Spleen (tissue), 13 donors: ENCODE results near the gene CPXCR1. TPM values are rescaled to one million over a fixed set of nuclear protein-coding genes. Genes with fewer than 3 reads are reported as not detected.
"Not testable (repeated sequence)": the region's sequence is repeated elsewhere in the genome, so short reads cannot be mapped to it uniquely, and the experiment has no call there.

Experiments used
- DNase-seq: peaks from one replicate; pipeline ENCODE4 v3.0.0-alpha.2; 2020
- H3K27ac ChIP-seq, 8 donors: fragments of 200-600 bp; sonication (generic) in 7 of 8; 1 replicate in 4 of 8; 2 replicates in 4 of 8; pipeline versions ENCODE4 v1.5.0 to v1.8.0; 2016 to 2021; ENCODE audit warnings: inconsistent platforms in 4 of 8, mild to moderate bottlenecking in 4 of 8, moderate library complexity in 1 of 8
- H3K27me3 ChIP-seq, 7 donors: fragments of 200-600 bp; sonication (generic) in 6 of 7; replicated peaks in 1 of 7; 1 replicate in 4 of 7; 2 replicates in 3 of 7; pipeline versions ENCODE4 v1.5.0 to v1.8.0; 2016 to 2021; ENCODE audit warnings: inconsistent platforms in 3 of 7, mild to moderate bottlenecking in 1 of 7
- H3K36me3 ChIP-seq, 6 donors: fragments of 200-600 bp; sonication (generic) in 5 of 6; 1 replicate in 4 of 6; 2 replicates in 2 of 6; pipeline versions ENCODE4 v1.5.0 to v1.8.0; 2016 to 2021; ENCODE audit warnings: inconsistent platforms in 2 of 6
- H3K4me1 ChIP-seq, 6 donors: fragments of 200-600 bp; sonication (generic) in 5 of 6; 1 replicate in 3 of 6; 2 replicates in 3 of 6; pipeline versions ENCODE4 v1.5.0 to v1.8.0; 2016 to 2021; ENCODE audit warnings: inconsistent platforms in 3 of 6
- H3K4me3 ChIP-seq, 8 donors: fragments of 200-600 bp; sonication (generic) in 7 of 8; 1 replicate in 4 of 8; 2 replicates in 4 of 8; pipeline versions ENCODE4 v1.5.0 to v1.8.0; 2016 to 2021; ENCODE audit warnings: inconsistent platforms in 4 of 8, mild to moderate bottlenecking in 4 of 8, moderate library complexity in 2 of 8
- H3K9me3 ChIP-seq, 8 donors: fragments of 200-600 bp; sonication (generic) in 7 of 8; 1 replicate in 4 of 8; 2 replicates in 4 of 8; pipeline versions ENCODE4 v1.5.0 to v1.8.0; 2016 to 2021; ENCODE audit warnings: inconsistent platforms in 4 of 8
- POLR2A ChIP-seq, 3 donors: fragments of 450-650 bp; IDR thresholded peaks; one replicate each; pipeline ENCODE4 v1.5.1; 2017; ENCODE audit warnings: antibody characterized with exemption in 3 of 3, mild to moderate bottlenecking in 1 of 3
- POLR2AphosphoS5 ChIP-seq, 3 donors: sonication (generic); formaldehyde crosslinking; IDR thresholded peaks; one replicate each; pipeline ENCODE4 v1.5.1; 2017; ENCODE audit warnings: antibody characterized with exemption in 3 of 3
- WGBS, 5 donors: extraction: QIAGEN DNeasy Blood & Tissue Kit in 3 of 5; methylation state at CpG; one replicate each; pipeline versions ENCODE4 v1.1.5 to v1.1.7; 2013 to 2018; 5-methylcytosine and 5-hydroxymethylcytosine counted together
- intact Hi-C: fragments of 100-400 bp; cut with DNase I; formaldehyde crosslinking; loops from one replicate; pipeline ENCODE4 v1.15.0; 2023; ENCODE audit warnings: low total_unique reads
- long read RNA-seq, 2 donors: transcript quantifications; one replicate each; lab custom pipeline, GENCODE V29; 2026
- polyA plus RNA-seq, 3 donors: library from polyadenylated mRNA; stranded (reverse); fragments of 200-250 nt; gene quantifications; one replicate each; pipeline ENCODE4 v1.2.1, GENCODE V29; 2013
- total RNA-seq, 7 donors: library from RNA; depleted of rRNA in 3 of 7; stranded (reverse); fragments of >200 nt in 3 of 7; fragmentation: NEBNext Ultra II Directional in 4 of 7; extraction: Animal tissue kit (Norgen Biotek cat#: 25700) in 4 of 7; gene quantifications; one replicate each; pipeline versions ENCODE4 v1.1.0 to v1.2.1, GENCODE V29; 2016 to 2021
- TF ChIP-seq, protein P1 (sequence below), 11 experiments: fragments of 200-600 bp in 7 of 11; fragments of 450-650 bp in 4 of 11; sonication (generic) in 4 of 11; IDR thresholded peaks in 8 of 11; conservative IDR thresholded peaks in 3 of 11; 1 replicate in 7 of 11; 2 replicates in 4 of 11; pipeline versions ENCODE4 v1.4.0 to v1.8.0; 2016 to 2021; ENCODE audit warnings: antibody characterized with exemption in 11 of 11, inconsistent platforms in 4 of 11, mild to moderate bottlenecking in 1 of 11
- donor health status: healthy with polysubstance abuse.
- donor health status: DM: no; HTN: no; CAD: no; lungs with moderate emphysema.
- donor health status: DM: no; HTN: no; CAD: no.
- donor health status: Bipolar disorder and iron deficiency.
- donor health status: healthy.
- donor health status: DM: no; HTN: no; CAD: no.
- donor health status: DM: yes; HTN: yes; CAD: no.

The CPXCR1 gene
- not detected for total RNA-seq
- not detected for polyA plus RNA-seq
- long read RNA-seq, donor 1 = 0 reads
- long read RNA-seq, donor 2 = 0 reads

DNA sequence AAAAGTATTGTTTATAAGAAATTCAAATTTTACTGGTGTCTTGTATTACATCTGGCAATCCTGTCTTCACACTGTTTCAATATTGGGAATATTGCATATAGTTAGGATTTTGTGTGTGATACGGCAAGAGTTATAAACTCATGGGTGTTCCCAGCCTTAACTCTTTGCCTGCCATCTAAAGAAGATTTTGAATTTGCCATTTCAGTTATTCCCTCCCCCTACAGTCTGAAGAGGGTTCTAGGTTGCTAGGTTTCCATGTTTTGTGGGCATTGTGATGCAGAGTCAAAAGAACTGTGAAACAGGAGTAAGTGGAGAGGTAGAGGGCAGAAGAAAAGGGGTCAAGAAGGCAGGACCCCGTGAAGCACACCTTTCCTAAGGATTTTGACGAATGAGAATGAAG lies at the start of gene CPXCR1:
CPXCR1 (plus strand) TSS at position 301 of the 400 bp plus-strand sequence. CDS start 6,190 bp downstream, outside the sequence.
- Histone ChIP-seq H3K4me1 (no peaks in the 10 kb centered on the region), H3K27me3 (no peaks in the 10 kb centered on the region), H3K4me3 (peak within 1 kb of the TSS in 1 of 8 donors; percentile 18), H3K27ac (no peak within 1 kb of the TSS), H3K36me3 (no peaks in the 10 kb centered on the region), H3K9me3 (peaks cover 0 to 4% (median 0%) of the 10 kb centered on the region in 8 donors)
- DNase-seq = no peak
- intact Hi-C loops = no loop called here
- no peak for TF ChIP-seq POLR2A (IDR thresholded peaks at IDR 0.05)
- 51 to 80% (median 53%) methylated on average over 3 of the region's 3 CpGs for whole genome bisulfite sequencing, 5 donors

DNA sequence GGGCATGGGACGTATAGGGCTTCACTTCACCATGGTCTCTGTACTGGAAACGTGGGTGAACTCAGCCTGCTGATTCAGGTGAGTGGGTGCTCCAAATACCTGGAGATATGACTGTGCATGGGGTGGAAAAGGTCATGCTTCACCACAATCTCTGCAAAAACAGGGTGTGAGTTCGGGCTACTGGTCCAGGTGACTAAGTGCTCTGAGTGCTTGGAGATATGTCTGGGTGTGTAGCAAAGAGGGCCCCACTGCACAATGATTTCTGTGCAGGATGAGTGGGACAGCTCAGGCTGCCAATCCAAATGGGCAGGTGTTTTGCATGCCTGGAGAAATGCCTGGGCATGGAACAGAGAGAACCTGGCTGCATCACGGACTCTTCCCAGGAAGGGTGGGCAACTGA lies 11.2 kb upstream of the CPXCR1 start:
- intact Hi-C loops = no loop called here
- 61 to 88% (median 74%) methylated on average over 1 to 4 of the region's 4 CpGs for WGBS, 5 donors

DNA sequence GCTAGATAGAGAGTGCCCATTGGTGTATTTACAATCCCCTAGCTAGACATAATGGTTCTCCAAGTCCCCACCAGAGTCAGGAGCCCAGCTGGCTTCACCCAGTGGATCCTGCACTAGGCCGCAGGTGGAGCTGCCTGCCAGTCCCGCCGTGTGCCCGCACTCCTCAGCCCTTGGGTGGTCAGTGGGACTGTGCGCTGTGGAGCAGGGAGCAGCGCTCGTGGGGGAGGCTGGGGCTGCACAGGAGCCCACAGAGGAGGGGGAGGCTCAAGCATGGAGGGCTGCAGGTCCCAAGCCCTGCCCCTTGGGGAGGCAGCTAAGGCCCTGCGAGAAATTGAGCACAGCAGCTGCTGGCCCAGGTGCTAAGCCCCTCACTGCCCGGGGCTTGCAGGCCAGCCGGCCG lies 810 bp upstream of the CPXCR1 start:
- H3K36me3 ChIP-seq, intact Hi-C loops, H3K4me1 ChIP-seq, H3K27ac ChIP-seq, H3K27me3 ChIP-seq, H3K4me3 ChIP-seq, DNase-seq, H3K9me3 ChIP-seq: not testable (repeated sequence)
- 90 to 95% (median 93%) methylated on average over 7 to 11 of the region's 11 CpGs for WGBS, 5 donors

More for the DNA sequence above, 11.2 kb upstream of the CPXCR1 start:
- no peak for DNase-seq
- Histone ChIP-seq H3K4me3 (no peak overlapping the region), H3K9me3 (no peaks in the 10 kb centered on the region), H3K4me1 (no peaks in the 10 kb centered on the region), H3K27me3 (no peaks in the 10 kb centered on the region), H3K36me3 (no peaks in the 10 kb centered on the region), H3K27ac (no peak overlapping the region)
- TF ChIP-seq POLR2AphosphoS5 (IDR thresholded peaks at IDR 0.05) (no peak), POLR2A (IDR thresholded peaks at IDR 0.05) (no peak)
- TF ChIP-seq, protein P1, sequence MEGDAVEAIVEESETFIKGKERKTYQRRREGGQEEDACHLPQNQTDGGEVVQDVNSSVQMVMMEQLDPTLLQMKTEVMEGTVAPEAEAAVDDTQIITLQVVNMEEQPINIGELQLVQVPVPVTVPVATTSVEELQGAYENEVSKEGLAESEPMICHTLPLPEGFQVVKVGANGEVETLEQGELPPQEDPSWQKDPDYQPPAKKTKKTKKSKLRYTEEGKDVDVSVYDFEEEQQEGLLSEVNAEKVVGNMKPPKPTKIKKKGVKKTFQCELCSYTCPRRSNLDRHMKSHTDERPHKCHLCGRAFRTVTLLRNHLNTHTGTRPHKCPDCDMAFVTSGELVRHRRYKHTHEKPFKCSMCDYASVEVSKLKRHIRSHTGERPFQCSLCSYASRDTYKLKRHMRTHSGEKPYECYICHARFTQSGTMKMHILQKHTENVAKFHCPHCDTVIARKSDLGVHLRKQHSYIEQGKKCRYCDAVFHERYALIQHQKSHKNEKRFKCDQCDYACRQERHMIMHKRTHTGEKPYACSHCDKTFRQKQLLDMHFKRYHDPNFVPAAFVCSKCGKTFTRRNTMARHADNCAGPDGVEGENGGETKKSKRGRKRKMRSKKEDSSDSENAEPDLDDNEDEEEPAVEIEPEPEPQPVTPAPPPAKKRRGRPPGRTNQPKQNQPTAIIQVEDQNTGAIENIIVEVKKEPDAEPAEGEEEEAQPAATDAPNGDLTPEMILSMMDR (IDR thresholded peaks at IDR 0.05 in 8 of 11, conservative IDR thresholded peaks at IDR 0.05 in 3 of 11) = no peak

DNA sequence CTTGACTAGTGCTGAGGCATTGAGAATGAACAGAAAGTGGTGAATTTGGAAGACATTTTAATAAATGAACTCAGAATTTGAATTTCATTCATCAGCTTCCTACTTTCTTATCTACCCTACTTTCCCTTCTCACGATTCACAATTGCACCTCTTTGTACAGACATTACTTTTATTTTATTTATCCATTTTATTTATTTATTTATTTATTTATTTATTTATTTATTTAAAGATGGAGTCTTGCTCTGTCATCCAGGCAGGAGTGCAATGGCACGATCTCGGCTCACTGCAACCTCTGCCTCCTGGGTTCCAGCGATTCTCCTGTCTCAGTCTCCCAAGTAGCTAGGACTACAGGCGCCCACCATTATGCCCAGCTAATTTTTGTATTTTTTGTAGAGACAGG lies 5.3 kb downstream of the CPXCR1 start:
- intact Hi-C loops = not testable (repeated sequence)

DNA sequence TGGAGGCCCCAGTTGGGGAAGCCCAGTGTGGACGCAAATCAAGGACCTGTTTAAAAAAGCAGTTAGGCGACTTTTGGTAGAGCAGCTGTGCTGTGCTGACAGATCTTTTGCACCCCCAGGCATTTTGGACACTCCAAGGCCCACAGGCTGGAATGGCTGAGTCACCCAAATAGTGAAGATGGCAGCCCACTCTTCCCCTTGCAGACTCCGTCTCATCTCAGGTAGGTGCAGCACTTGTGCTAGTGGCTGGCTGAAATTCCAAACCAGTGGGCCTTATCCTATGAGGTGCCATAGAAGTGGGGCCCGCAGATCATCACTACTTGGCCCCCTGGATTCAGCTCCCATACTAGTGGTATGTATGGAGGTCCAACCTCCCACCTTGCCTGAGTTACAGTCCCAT lies 42.8 kb downstream of the CPXCR1 start:
- TF ChIP-seq POLR2A (IDR thresholded peaks at IDR 0.05) (no peak), POLR2AphosphoS5 (IDR thresholded peaks at IDR 0.05) (no peak)
- TF ChIP-seq, protein P1 (IDR thresholded peaks at IDR 0.05 in 8 of 11, conservative IDR thresholded peaks at IDR 0.05 in 3 of 11) = no peak
- DNase-seq = no peak
- H3K4me1 ChIP-seq = no peaks in the 10 kb centered on the region
- no peak overlapping the region for H3K27ac ChIP-seq
- 53 to 86% (median 80%) methylated on average over 2 to 4 of the region's 4 CpGs for WGBS, 5 donors
- H3K9me3 ChIP-seq = peaks cover 0 to 13% (median 0%) of the 10 kb centered on the region in 8 donors
- no peaks in the 10 kb centered on the region for H3K36me3 ChIP-seq
- intact Hi-C loops = no loop called here
- no peaks in the 10 kb centered on the region for H3K27me3 ChIP-seq
- no peak overlapping the region for H3K4me3 ChIP-seq

More for the DNA sequence above, 5.3 kb downstream of the CPXCR1 start:
- WGBS, 5 donors = 89 to 95% (median 89%) methylated on average over 5 of the region's 5 CpGs
- H3K36me3 ChIP-seq, H3K9me3 ChIP-seq, DNase-seq, H3K27me3 ChIP-seq, H3K4me1 ChIP-seq, H3K4me3 ChIP-seq, H3K27ac ChIP-seq: not testable (repeated sequence)
